Sigmoid colon (tissue), 7 donors: Measurements from ENCODE around the gene BNIP5. TPM values are rescaled to one million over a fixed set of nuclear protein-coding genes. Genes with fewer than 3 reads are reported as not detected.

Experiments used
- DNase-seq: peaks from one replicate; pipeline ENCODE4 v3.0.0-alpha.2; 2019
- H3K27ac ChIP-seq, 4 donors: fragments of 200-600 bp; sonication (generic); one replicate each; pipeline ENCODE4 v1.5.1; 2016 to 2019; ENCODE audit warnings: mild to moderate bottlenecking in 1 of 4
- H3K27me3 ChIP-seq, 3 donors: fragments of 200-600 bp; sonication (generic); one replicate each; pipeline ENCODE4 v1.5.1; 2019; ENCODE audit warnings: mild to moderate bottlenecking in 1 of 3
- H3K36me3 ChIP-seq, 4 donors: fragments of 200-600 bp; sonication (generic); one replicate each; pipeline ENCODE4 v1.5.1; 2016 to 2019
- H3K4me1 ChIP-seq, 4 donors: fragments of 200-600 bp; sonication (generic); one replicate each; pipeline ENCODE4 v1.5.1; 2017 to 2019
- H3K4me3 ChIP-seq, 4 donors: fragments of 200-600 bp; sonication (generic); one replicate each; pipeline ENCODE4 v1.5.1; 2017 to 2019; ENCODE audit warnings: mild to moderate bottlenecking in 2 of 4, moderate library complexity in 1 of 4
- H3K9me3 ChIP-seq, 4 donors: fragments of 200-600 bp in 3 of 4; sonication (generic) in 3 of 4; one replicate each; pipeline versions ENCODE4 v1.5.1 to v1.6.1; 2013 to 2019
- CTCF ChIP-seq, 4 experiments: fragments of 450-650 bp in 3 of 4; fragments of 200-600 bp in 1 of 4; IDR thresholded peaks; one replicate each; pipeline ENCODE4 v1.5.1; 2016 to 2019; ENCODE audit warnings: antibody characterized with exemption in 4 of 4, mild to moderate bottlenecking in 3 of 4, moderate library complexity in 2 of 4
- EP300 ChIP-seq, 4 donors: sonication (generic); formaldehyde crosslinking; IDR thresholded peaks; one replicate each; pipeline ENCODE4 v1.6.1; 2017; ENCODE audit warnings: antibody characterized with exemption in 4 of 4
- POLR2A ChIP-seq, 2 donors: fragments of 450-650 bp; IDR thresholded peaks; one replicate each; pipeline ENCODE4 v1.6.1; 2016; ENCODE audit warnings: antibody characterized with exemption in 2 of 2, mild to moderate bottlenecking in 2 of 2, moderate library complexity in 2 of 2
- POLR2AphosphoS5 ChIP-seq, 4 donors: sonication (generic); formaldehyde crosslinking; IDR thresholded peaks; one replicate each; pipeline ENCODE4 v1.6.1; 2017; ENCODE audit warnings: antibody characterized with exemption in 4 of 4
- WGBS, 2 donors: extraction: QIAGEN DNeasy Blood & Tissue Kit; methylation state at CpG; one replicate each; pipeline ENCODE4 v1.1.7; 2013; 5-methylcytosine and 5-hydroxymethylcytosine counted together
- intact Hi-C: fragments of 100-400 bp; cut with DNase I; formaldehyde crosslinking; loops from one replicate; pipeline ENCODE4 v1.15.1; 2023
- polyA plus RNA-seq, 3 donors: library from polyadenylated mRNA; stranded (reverse); fragments of 200-250 nt; gene quantifications; one replicate each; pipeline ENCODE4 v1.2.3, GENCODE V29; 2013
- total RNA-seq, 4 donors: library from RNA; depleted of rRNA; stranded (reverse); fragments of >200 nt; gene quantifications; one replicate each; pipeline ENCODE4 v1.1.0, GENCODE V29; 2016
- donor health status: healthy with polysubstance abuse.
- donor health status: Bipolar disorder and iron deficiency.
- donor health status: healthy.

Gene BNIP5
- total and polyA plus RNA-seq, 7 donors = 5.5 to 9.0 (median 8.6) TPM; not detected in 4

- WGBS, 2 donors = 71 to 77% methylated on average over 3 of the region's 3 CpGs
Observed at GRCh38 chr6:36357872-36358225, 21.2 kb upstream of the BNIP5 start.

GRCh38 chr6:36355819-36356218 lies 19.1 kb upstream of the BNIP5 start:
- Histone ChIP-seq H3K27me3 (no peaks in the 10 kb centered on the region), H3K4me1 (peaks cover 0 to 21% (median 17%) of the 10 kb centered on the region in 4 donors), H3K27ac (no peak overlapping the region), H3K36me3 (no peaks in the 10 kb centered on the region), H3K9me3 (no peaks in the 10 kb centered on the region), H3K4me3 (no peak overlapping the region)
- 77 to 83% methylated on average over 4 of the region's 4 CpGs for WGBS, 2 donors
- no peak for DNase-seq
- intact Hi-C loops = no loop called here
- TF ChIP-seq EP300 (IDR thresholded peaks at IDR 0.05) (no peak), POLR2A (IDR thresholded peaks at IDR 0.05) (no peak), CTCF (IDR thresholded peaks at IDR 0.05) (no peak), POLR2AphosphoS5 (IDR thresholded peaks at IDR 0.05) (no peak)

More at GRCh38 chr6:36357872-36358225, 21.2 kb upstream of the BNIP5 start:
- no peak for TF ChIP-seq CTCF (IDR thresholded peaks at IDR 0.05)
- no peak for TF ChIP-seq POLR2AphosphoS5 (IDR thresholded peaks at IDR 0.05)
- no peak for TF ChIP-seq EP300 (IDR thresholded peaks at IDR 0.05)
- TF ChIP-seq POLR2A (IDR thresholded peaks at IDR 0.05) = no peak
- H3K36me3 ChIP-seq = no peaks in the 10 kb centered on the region
- no peak overlapping the region for H3K4me3 ChIP-seq
- no peaks in the 10 kb centered on the region for H3K9me3 ChIP-seq
- no peak for DNase-seq
- peaks cover 0 to 17% (median 13%) of the 10 kb centered on the region in 4 donors for H3K4me1 ChIP-seq
- H3K27me3 ChIP-seq = no peaks in the 10 kb centered on the region
- H3K27ac ChIP-seq = no peak overlapping the region
- intact Hi-C loops = no loop called here

GRCh38 chr6:36353411-36353915 lies 16.8 kb upstream of the BNIP5 start:
- Histone ChIP-seq H3K36me3 (no peaks in the 10 kb centered on the region), H3K27me3 (no peaks in the 10 kb centered on the region), H3K9me3 (no peaks in the 10 kb centered on the region), H3K4me3 (no peak overlapping the region), H3K27ac (no peak overlapping the region), H3K4me1 (peaks cover 0 to 9% (median 4%) of the 10 kb centered on the region in 4 donors)
- no peak for DNase-seq
- no peak for TF ChIP-seq POLR2A (IDR thresholded peaks at IDR 0.05)
- TF ChIP-seq POLR2AphosphoS5 (IDR thresholded peaks at IDR 0.05) = no peak
- TF ChIP-seq CTCF (IDR thresholded peaks at IDR 0.05) = no peak
- no peak for TF ChIP-seq EP300 (IDR thresholded peaks at IDR 0.05)
- WGBS, 2 donors = 74 to 76% methylated on average over 4 of the region's 4 CpGs
- intact Hi-C loops = no loop called here

GRCh38 chr6:36352477-36353157 lies 15.9 kb upstream of the BNIP5 start:
- WGBS, 2 donors = 90 to 91% methylated on average over 8 of the region's 8 CpGs
- intact Hi-C loops = no loop called here
- Histone ChIP-seq H3K9me3 (no peaks in the 10 kb centered on the region), H3K4me1 (peaks cover 0 to 7% (median 2%) of the 10 kb centered on the region in 4 donors), H3K27me3 (no peaks in the 10 kb centered on the region), H3K36me3 (no peaks in the 10 kb centered on the region), H3K27ac (no peak overlapping the region), H3K4me3 (no peak overlapping the region)
- no peak for DNase-seq
- TF ChIP-seq POLR2A (IDR thresholded peaks at IDR 0.05) = no peak
- no peak for TF ChIP-seq EP300 (IDR thresholded peaks at IDR 0.05)
- no peak for TF ChIP-seq CTCF (IDR thresholded peaks at IDR 0.05)
- no peak for TF ChIP-seq POLR2AphosphoS5 (IDR thresholded peaks at IDR 0.05)
